GM21825 (cell line): ENCODE results near the gene FOXR1.
"Not testable (repeated sequence)": the region's sequence is repeated elsewhere in the genome, so short reads cannot be mapped to it uniquely, and the experiment has no call there.

Experiments used
- ATAC-seq: cut with Tn5 transposase; IDR thresholded peaks from one replicate; pipeline ENCODE4 v1.9.1; 2021; ENCODE audit warnings: mild to moderate bottlenecking, moderate library complexity; ENCODE audit not compliant: unreplicated experiment

FOXR1 gene

DNA sequence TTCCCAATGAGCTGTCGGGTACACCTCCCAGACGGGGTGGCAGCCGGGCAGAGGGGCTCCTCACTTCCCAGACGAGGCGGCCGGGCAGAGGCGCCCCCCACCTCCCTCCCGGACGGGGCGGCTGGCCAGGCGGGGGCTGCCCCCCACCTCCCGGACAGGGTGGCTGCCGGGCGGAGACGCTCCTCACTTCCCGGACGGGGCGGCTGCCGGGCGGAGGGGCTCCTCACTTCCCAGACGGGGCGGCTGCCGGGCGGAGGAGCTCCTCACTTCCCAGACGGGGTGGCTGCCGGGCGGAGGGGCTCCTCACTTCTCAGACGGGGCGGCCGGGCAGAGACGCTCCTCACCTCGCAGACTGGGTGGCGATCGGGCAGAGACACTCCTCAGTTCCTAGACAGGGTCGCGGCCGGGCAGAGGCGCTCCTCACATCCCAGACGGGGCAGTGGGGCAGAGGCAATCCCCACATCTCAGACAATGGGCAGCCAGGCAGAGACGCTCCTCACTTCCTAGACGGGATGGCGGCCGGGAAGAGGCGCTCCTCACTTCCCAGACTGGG is 20.0 kb downstream of the FOXR1 start:
- ATAC-seq: not testable (repeated sequence)

GRCh38 chr11:118996926-118997626 is 25.5 kb downstream of the FOXR1 start:
- ATAC-seq: peak; percentile 29

DNA sequence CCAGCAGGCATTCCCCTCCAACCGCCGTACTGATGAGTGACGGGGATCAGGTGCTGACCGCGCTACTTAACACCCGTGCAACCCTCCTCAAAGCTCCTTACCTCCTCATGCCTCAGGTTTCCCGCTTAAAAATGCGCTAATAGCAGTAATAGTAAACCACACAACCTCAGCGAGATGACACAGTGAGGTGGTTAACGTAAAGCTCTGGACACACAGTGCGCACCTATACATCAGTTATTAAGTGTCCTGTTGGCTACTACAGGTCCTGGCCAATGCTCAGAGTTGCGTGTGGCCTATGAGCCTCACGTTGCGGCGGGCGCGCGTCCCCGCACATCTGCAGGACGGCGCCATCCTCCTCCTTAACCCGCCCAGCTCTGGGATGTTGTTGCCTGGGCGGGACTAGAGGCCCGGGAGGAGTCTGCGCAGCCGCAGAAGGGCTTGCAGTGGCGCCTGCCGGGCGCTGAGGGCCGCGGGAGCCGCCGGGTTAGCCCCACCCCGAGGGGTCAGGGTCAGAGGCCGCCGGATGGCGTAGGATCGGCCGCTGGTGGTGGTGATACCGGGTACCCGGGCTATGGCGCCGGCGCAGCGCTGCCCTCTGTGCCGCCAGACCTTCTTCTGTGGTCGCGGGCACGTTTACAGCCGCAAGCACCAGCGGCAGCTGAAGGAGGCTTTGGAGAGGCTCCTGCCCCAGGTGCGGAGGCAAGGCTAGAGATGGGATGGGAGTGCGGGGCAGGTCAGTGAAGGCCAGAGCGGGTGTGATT is 26.2 kb downstream of the FOXR1 start, which contains the start of gene CENATAC:
Gene CENATAC (plus strand): TSS at position 512 of the 761 bp plus-strand sequence. CDS start 60 bp downstream, at position 572.
- ATAC-seq: peak; percentile 91

- ATAC-seq: peak; percentile 13
Observed at GRCh38 chr11:118998388-118998717, 26.8 kb downstream of the FOXR1 start.

DNA sequence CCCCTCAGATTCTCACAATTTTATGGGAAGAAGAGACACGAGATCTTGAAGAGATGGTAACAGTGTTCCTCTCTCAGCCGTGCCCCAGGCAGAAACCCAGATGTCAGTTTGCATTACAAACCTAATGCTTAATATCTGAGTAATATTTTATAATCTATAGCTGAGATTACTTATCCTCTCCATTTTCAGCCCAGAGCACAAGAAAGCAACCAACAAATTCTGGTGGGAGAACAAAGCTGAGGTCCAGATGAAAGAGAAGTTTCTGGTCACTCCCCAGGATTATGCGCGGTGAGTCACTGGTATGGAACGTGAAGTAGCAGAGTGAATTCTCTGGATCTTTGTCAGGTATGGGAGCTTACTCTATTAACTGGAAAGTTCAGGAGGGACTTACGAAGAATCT is 27.3 kb downstream of the FOXR1 start:
- ATAC-seq: no peak

- ATAC-seq: no peak
Observed at GRCh38 chr11:119000906-119001305, 29.3 kb downstream of the FOXR1 start.

DNA sequence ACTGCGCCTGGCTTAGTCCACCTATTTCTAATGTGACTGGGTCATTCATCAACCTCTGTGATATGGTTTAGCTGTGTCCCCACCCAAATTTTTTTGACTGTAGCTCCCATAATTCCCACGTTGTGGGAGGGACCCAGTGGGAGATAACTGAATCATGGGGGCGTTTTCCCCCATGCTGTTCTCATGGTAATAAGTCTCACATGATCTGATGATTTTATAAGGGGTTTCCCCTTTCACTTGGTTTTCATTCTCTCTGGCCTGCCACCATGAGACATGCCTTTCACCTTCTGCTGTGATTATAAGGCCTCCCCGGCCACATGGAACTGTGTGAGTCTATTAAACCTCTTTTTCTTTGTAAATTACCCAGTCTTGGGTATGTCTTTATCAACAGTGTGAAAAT is 35.1 kb downstream of the FOXR1 start:
- ATAC-seq: no peak

GRCh38 chr11:119011476-119012053 is 40.0 kb downstream of the FOXR1 start:
- ATAC-seq: no peak

GRCh38 chr11:119012629-119013170 is 41.1 kb downstream of the FOXR1 start:
- no peak for ATAC-seq

DNA sequence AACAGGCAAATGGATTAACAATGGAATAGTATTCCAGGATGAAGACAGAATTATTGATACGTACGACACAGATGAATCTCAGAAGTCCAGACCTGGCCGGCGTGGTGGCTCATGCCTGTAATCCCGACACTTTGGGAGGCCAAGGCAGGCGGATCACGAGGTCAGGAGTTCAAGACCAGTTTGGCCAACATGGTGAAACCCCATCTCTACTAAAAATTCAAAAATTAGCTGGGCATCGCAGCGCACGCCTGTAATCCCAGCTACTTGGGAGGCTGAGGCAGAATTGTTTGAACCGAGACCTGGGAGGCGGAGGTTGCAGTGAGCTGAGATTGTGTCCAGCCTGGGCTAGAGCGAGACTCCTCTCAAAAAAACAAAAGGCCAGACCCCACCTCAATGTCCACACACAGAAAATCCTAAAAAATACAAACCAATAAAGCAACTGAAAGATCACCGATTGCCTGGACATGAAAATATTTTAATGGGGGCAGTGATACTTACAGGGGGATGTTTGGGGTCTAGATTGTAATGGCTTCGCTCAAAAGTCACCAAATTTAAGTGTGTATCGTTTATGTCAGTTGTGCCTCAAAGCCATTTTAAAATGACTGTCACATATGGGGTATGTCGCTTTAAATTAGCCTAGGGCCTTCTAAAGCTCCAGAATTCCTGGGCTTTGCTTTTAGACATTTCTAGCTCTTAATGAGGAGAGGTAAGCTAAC is 42.8 kb downstream of the FOXR1 start:
- no peak for ATAC-seq

GRCh38 chr11:119015054-119015611 is 43.6 kb downstream of the FOXR1 start:
- no peak for ATAC-seq

GRCh38 chr11:119016216-119017009 is 44.9 kb downstream of the FOXR1 start:
- no peak for ATAC-seq

GRCh38 chr11:119017377-119017776 is 45.8 kb downstream of the FOXR1 start:
- ATAC-seq: not testable (repeated sequence)

DNA sequence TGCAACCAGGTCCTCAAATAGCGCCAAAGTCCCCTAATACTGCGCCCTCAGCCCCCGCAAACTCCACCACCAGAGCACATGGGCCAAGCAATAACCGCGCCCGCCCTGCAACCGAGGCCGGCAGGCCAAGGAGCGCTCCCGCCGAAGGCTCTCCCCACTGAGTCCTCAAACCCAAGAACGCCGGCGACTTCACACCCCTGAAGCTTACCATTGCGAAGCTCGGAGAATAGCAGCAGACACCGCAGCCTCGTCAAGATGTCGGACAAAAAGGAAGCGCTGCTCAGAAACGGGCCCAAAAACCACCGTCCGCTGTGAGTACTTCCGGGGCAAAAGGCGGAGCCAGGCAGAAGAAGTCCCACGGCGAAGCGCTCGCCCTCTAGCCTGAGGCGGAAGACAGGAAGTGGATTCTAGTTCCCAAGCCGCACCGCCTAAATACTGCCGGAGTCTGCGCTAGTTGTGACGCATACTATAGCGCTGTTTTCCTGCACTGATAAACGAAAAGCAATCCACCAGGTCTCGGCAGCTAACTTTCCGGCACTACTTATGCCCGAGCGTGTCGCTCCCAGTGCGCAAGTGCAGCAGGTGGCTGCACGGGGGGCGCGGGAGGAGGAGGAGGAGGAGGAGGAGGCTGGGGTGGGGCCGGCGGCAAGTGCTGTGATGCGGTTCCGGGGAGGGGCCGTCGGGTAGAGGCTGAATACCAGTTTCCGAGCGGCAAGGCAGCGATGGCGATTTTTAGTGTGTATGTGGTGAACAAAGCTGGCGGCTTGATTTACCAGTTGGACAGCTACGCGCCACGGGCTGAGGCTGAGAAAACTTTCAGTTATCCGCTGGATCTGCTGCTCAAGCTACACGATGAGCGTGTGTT is 46.7 kb downstream of the FOXR1 start, which contains the start of the genes RPS25 and TRAPPC4:
Gene RPS25 (minus strand): TSS at position 270 of the 865 bp plus-strand sequence. CDS start 59 bp downstream, at position 211.
Gene TRAPPC4 (plus strand): TSS at position 693 of the 865 bp plus-strand sequence. CDS start 30 bp downstream, at position 723.
- ATAC-seq: peak; percentile 84

- ATAC-seq: no peak
Observed at GRCh38 chr11:119019996-119020395, 48.4 kb downstream of the FOXR1 start.

DNA sequence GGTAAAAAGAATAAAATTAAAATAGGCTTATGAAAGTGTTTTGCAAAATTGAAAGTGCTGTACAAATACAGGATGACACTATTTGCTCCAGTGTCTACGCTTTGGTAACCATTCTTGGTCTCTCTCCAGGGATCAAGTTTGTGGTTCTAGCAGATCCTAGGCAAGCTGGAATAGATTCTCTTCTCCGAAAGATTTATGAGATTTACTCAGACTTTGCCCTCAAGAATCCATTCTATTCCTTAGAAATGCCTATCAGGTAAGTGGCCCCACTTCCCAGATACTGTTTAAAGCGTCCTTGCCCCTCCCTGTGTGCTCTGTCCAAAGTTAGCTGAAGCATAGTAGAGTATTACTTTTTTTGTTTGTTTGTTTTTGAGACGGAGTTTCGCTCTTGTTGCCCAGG is 50.1 kb downstream of the FOXR1 start:
- ATAC-seq: no peak

DNA sequence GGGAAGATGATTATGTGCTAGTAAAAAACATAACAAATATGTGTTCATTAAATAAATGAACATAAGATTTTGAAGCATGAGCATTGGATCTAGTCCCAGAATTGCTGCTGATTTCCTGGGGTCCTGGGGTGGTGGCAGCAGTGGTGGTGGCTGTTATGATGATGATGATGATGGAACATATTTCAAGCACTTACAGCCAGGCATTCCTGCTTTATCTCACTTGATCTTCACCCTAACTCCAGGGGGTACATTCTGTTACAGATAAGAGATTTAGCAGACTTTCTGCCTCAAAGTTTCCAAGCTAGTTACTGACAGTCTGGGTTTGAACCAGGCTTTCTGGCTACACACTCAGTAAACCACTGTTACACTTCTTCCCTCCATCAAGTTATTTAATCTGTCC is 52.2 kb downstream of the FOXR1 start:
- ATAC-seq: no peak

GRCh38 chr11:119024430-119025098 is 53.0 kb downstream of the FOXR1 start:
- ATAC-seq: no peak
